HepG2 (cell line): ENCODE data around the gene NXN. TPM values are rescaled to one million over a fixed set of nuclear protein-coding genes. Genes with fewer than 3 reads are reported as not detected.
"Not testable (repeated sequence)": the region's sequence is repeated elsewhere in the genome, so short reads cannot be mapped to it uniquely, and the experiment has no call there.

Experiments
- ATAC-seq: fragments of 200-7000 bp; cut with Tn5 transposase; 3 replicates; pipeline ENCODE4 v1.9.1; 2020; ENCODE audit warnings: mild to moderate bottlenecking, moderate library complexity
- BruUV-seq: library from RNA; stranded (reverse); fragments of 400-500 nt; replicated peaks from 2 replicates; lab custom pipeline; 2021; lab: Mats Ljungman, UMichigan
- CTCF ChIA-PET: fragments of 300-600 bp; formaldehyde crosslinking; extraction: SDS; loops from one replicate; lab custom pipeline; 2021; ENCODE audit warnings: low total read pairs, inconsistent platforms, low intra/inter-chr PET ratio; lab: Yijun Ruan, JAX
- POLR2A ChIA-PET: fragments of 350-600 bp; sonication (Branson Sonifier 250); formaldehyde crosslinking; loops from one replicate; lab custom pipeline; 2020; ENCODE audit warnings: antibody characterized with exemption, inconsistent platforms; lab: Yijun Ruan, JAX
- DNase-seq: peaks from one replicate; pipeline ENCODE4 v3.0.0-alpha.2; 2015; ENCODE audit warnings: low spot score
- FAIRE-seq: peaks from 3 replicates; lab custom pipeline; 2011; peaks lifted over from hg19 to GRCh38; lab: Jason Lieb, UNC
- H2AFZ ChIP-seq: one replicate; pipeline ENCODE4 v1.6.1; 2011; ENCODE audit warnings: low read length, inconsistent platforms
- H3K27ac ChIP-seq: fragments of 300-600 bp; 3 replicates; pipeline ENCODE4 v1.8.0; 2011; ENCODE audit warnings: mixed run types, mild to moderate bottlenecking, mixed read lengths, low read length, inconsistent platforms; ENCODE audit not compliant: insufficient read depth; ENCODE audit errors: extremely low read length
- H3K27me3 ChIP-seq, 2 experiments: fragments of 200-600 bp in 1 of 2; 2 replicates in 1 of 2; 3 replicates in 1 of 2; pipeline versions ENCODE4 v1.6.0 to v1.8.0; 2011; ENCODE audit warnings: low read length in 2 of 2, mild to moderate bottlenecking in 2 of 2, moderate library complexity in 2 of 2, inconsistent platforms in 1 of 2; ENCODE audit not compliant: insufficient read depth in 2 of 2, control insufficient read depth in 1 of 2
- H3K36me3 ChIP-seq, 2 experiments: fragments of 200-600 bp in 1 of 2; replicated peaks in 1 of 2; 2 replicates in 1 of 2; 3 replicates in 1 of 2; pipeline versions ENCODE4 v1.5.1 to v1.8.0; 2011; ENCODE audit warnings: low read length in 2 of 2, inconsistent platforms in 1 of 2; ENCODE audit not compliant: insufficient read depth in 2 of 2, control insufficient read depth in 1 of 2
- H3K4me1 ChIP-seq: 2 replicates; pipeline ENCODE4 v1.5.1; 2012; ENCODE audit warnings: low read length, inconsistent platforms; ENCODE audit not compliant: insufficient read depth
- H3K4me2 ChIP-seq: 2 replicates; pipeline ENCODE4 v1.6.0; 2011; ENCODE audit warnings: low read depth, low read length, inconsistent platforms
- H3K4me3 ChIP-seq, 3 experiments: fragments of 200-600 bp in 1 of 3; sonication (generic), shearing (Covaris generic) in 1 of 3; replicated peaks in 1 of 3; 2 replicates each; pipeline ENCODE4 v1.5.1; 2011 to 2016; ENCODE audit warnings: low read length in 3 of 3, inconsistent platforms in 2 of 3, low read depth in 2 of 3, mild to moderate bottlenecking in 2 of 3, control low read depth in 1 of 3, mixed read lengths in 1 of 3; ENCODE audit not compliant: insufficient read depth in 1 of 3
- H3K79me2 ChIP-seq: one replicate; pipeline ENCODE4 v1.6.1; 2011; ENCODE audit warnings: low read length, inconsistent platforms; ENCODE audit not compliant: insufficient read depth
- H3K9ac ChIP-seq: 2 replicates; pipeline ENCODE4 v1.6.0; 2011; ENCODE audit warnings: mild to moderate bottlenecking, low read depth, low read length, inconsistent platforms; ENCODE audit not compliant: insufficient read depth
- H3K9me3 ChIP-seq: 2 replicates; pipeline ENCODE4 v1.5.1; 2012; ENCODE audit warnings: mild to moderate bottlenecking, low read length
- H4K20me1 ChIP-seq: 2 replicates; pipeline ENCODE4 v1.6.0; 2011; ENCODE audit warnings: inconsistent platforms, mild to moderate bottlenecking, low read length, moderate library complexity; ENCODE audit not compliant: insufficient read depth
- AGO2 ChIP-seq: fragments of 200-400 bp; formaldehyde crosslinking; optimal IDR thresholded peaks from 2 replicates; pipeline ENCODE3; 2017; ENCODE audit warnings: mild to moderate bottlenecking, low read depth, low read length, moderate library complexity
- POLR2G ChIP-seq: fragments of 200-400 bp; formaldehyde crosslinking; IDR thresholded peaks from 2 replicates; pipeline ENCODE4 v1.6.1; 2018; ENCODE audit warnings: mild to moderate bottlenecking, low read depth, low read length, moderate library complexity
- RBFOX2 ChIP-seq: fragments of 200-400 bp; formaldehyde crosslinking; IDR thresholded peaks from 2 replicates; pipeline ENCODE4 v1.6.1; 2017; ENCODE audit warnings: low read depth, mild to moderate bottlenecking, low read length
- WGBS: methylation state at CpG from one replicate; pipeline ENCODE4 v1.1.6; 2017; ENCODE audit warnings: low lambda C conversion rate; 5-methylcytosine and 5-hydroxymethylcytosine counted together
- in situ Hi-C: cut with HindIII; loops from 2 replicates; pipeline ENCODE4 v1.10.0; 2017; ENCODE audit warnings: low pct_unique_long_range_greater_than_20kb; ENCODE audit not compliant: extremely low pct_ligation_motif_present
- intact Hi-C: fragments of 100-400 bp; cut with micrococcal nuclease; formaldehyde crosslinking; loops from one replicate; pipeline ENCODE4 v1.10.0; 2022; ENCODE audit not compliant: unreplicated experiment
- polyA plus RNA-seq, 8 experiments: library from polyadenylated mRNA; depleted of rRNA in 3 of 8; stranded (reverse) in 7 of 8; unstranded in 1 of 8; fragments of >200 nt; fragmentation: Illumina TruSeq in 4 of 8; extraction: Trizol in 4 of 8; gene quantifications; 2 replicates each; pipeline versions ENCODE4 v1.2.1 to v1.2.3, GENCODE V29; 2011 to 2016; ENCODE audit warnings: low read depth in 4 of 8, missing spikeins in 1 of 8, mixed read lengths in 1 of 8; ENCODE audit not compliant: insufficient read depth in 1 of 8
- total RNA-seq, 5 experiments: library from RNA; depleted of rRNA; stranded (reverse); fragments of >200 nt; fragmentation: Illumina TruSeq; extraction: Trizol; gene quantifications; 2 replicates each; pipeline ENCODE4 v1.2.3, GENCODE V29; 2016; ENCODE audit warnings: low read depth in 1 of 5
- TF ChIP-seq, protein P1 (sequence below): sonication (generic); formaldehyde crosslinking; IDR thresholded peaks from 2 replicates; pipeline ENCODE4 v1.8.0; 2022; ENCODE audit warnings: missing genetic modification reagents, mild to moderate bottlenecking, moderate library complexity, borderline replicate concordance

Gene NXN
- total and polyA plus RNA-seq, 2 of the 13 experiments (the other 11 are each of a cell fraction or from before 2014, with no cell fraction given), result 22.2 to 24.3 TPM

DNA sequence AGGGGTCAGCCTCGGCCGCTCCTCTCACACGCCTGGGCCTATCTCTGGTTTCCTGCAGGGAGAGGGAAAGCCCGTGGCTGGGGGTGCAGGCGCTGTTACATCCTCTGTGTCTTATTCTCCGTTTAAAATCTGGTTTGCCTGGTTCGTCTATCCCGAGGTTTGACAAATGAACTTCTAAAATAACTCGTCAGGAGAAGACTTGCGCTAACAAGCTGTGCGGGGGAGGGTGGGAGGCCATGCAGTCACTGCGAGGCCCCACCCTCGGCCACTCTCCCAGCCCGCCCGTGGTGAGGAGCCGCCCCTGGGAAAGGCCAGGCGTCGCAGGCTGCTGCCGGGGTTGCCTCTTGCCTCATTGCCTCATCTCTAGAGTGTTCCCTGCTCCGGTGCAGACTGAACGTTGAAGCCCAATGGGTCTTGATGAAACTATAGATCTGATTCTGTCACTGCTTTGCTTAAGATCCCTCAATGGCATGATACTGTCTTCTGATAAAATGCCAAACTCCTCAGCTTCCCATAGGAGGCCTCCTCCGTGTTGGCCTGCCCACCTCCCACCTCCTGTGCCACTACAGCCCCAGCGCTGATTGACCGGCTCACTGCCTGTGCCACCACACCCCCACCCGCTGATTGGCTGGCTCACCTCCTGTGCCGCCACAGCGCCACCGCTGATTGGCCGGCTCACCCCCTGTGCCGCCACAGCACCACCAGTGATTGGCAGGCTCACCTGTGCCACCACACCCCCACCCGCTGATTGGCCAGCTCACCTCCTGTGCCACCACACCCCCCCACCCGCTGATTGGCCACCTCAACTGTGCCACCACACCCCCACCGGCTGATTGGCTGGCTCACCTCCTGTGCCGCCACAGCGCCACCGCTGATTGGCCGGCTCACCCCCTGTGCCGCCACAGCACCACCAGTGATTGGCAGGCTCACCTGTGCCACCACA, 189.4 kb downstream of the NXN start:
- H3K9me3 ChIP-seq, H3K79me2 ChIP-seq, in situ Hi-C loops, H3K9ac ChIP-seq, POLR2A ChIA-PET, H4K20me1 ChIP-seq, ATAC-seq, H3K27ac ChIP-seq, intact Hi-C loops, H3K27me3 ChIP-seq, H3K4me1 ChIP-seq, H2AFZ ChIP-seq, CTCF ChIA-PET, H3K4me3 ChIP-seq, DNase-seq, BruUV-seq, H3K4me2 ChIP-seq, FAIRE-seq: not testable (repeated sequence)
- 97% methylated on average over 29 of the region's 38 CpGs for WGBS
- H3K36me3 ChIP-seq, result peaks cover 19 to 47% of the 10 kb centered on the region in 2 experiments; a peak in 4 of 5 replicates
- TF ChIP-seq AGO2 (peak; percentile 87), RBFOX2 (peak; percentile 38; the same call in 1 of the 2 replicates)

DNA sequence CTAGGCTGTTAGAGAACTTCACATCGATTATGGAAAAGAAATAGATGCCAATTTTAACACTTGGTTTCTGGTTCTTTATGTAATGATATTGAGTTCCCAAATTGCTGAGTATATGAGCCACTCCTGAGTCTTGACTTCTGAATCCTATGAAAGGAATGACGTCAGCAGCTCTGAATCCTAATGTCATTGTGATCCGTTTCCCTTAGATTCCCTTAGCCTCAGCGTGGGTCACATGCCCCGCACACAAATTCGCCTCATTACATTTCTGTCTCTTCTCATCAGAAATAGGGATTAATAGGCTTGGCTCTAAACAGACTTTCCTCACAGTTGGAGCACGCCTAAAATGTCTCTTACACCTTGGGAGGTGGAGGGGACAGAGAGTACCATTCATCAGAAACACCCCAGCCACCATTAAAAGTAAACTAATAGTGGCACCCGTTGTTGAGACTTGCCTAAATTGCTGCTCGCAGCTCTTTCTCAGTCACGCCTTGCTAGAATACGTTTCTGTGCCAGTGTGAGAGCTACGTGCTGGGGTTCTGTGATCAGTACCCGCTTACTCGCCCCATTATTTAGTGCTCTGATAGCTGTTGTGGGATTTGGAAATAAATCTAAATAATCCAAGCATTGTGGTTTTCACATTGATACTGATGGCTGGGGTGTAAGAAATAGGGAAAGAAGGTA, 190.3 kb downstream of the NXN start:
- WGBS, result 96% methylated on average over 14 of the region's 14 CpGs
- Histone ChIP-seq H3K79me2 (peaks cover 7% of the 10 kb centered on the region), H3K9me3 (no peaks in the 10 kb centered on the region), H3K4me2 (no peak overlapping the region), H3K4me1 (peaks cover 6% of the 10 kb centered on the region), H3K4me3 (no peak overlapping the region), H2AFZ (no peak overlapping the region), H3K27ac (no peak overlapping the region), H4K20me1 (no peaks in the 10 kb centered on the region), H3K9ac (no peak overlapping the region), H3K27me3 (no peaks in the 10 kb centered on the region), H3K36me3 (peaks cover 19 to 53% of the 10 kb centered on the region in 2 experiments; a peak in 4 of 5 replicates)
- DNase-seq (no peak), FAIRE-seq (no peak), ATAC-seq (no peak)
- in situ Hi-C loops (no loop called here), intact Hi-C loops (no loop called here)
- ChIA-PET POLR2A (no interaction called here), CTCF (no interaction called here)
- no TSS peak for BruUV-seq
- TF ChIP-seq POLR2G, result 0 out of 2 replicates have a peak, but pooled peaks have one; percentile 12
- TF ChIP-seq, protein P1, sequence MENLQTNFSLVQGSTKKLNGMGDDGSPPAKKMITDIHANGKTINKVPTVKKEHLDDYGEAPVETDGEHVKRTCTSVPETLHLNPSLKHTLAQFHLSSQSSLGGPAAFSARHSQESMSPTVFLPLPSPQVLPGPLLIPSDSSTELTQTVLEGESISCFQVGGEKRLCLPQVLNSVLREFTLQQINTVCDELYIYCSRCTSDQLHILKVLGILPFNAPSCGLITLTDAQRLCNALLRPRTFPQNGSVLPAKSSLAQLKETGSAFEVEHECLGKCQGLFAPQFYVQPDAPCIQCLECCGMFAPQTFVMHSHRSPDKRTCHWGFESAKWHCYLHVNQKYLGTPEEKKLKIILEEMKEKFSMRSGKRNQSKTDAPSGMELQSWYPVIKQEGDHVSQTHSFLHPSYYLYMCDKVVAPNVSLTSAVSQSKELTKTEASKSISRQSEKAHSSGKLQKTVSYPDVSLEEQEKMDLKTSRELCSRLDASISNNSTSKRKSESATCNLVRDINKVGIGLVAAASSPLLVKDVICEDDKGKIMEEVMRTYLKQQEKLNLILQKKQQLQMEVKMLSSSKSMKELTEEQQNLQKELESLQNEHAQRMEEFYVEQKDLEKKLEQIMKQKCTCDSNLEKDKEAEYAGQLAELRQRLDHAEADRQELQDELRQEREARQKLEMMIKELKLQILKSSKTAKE, result no peak
